ENCODE data around the gene SLC41A3.

Gene SLC41A3

DNA sequence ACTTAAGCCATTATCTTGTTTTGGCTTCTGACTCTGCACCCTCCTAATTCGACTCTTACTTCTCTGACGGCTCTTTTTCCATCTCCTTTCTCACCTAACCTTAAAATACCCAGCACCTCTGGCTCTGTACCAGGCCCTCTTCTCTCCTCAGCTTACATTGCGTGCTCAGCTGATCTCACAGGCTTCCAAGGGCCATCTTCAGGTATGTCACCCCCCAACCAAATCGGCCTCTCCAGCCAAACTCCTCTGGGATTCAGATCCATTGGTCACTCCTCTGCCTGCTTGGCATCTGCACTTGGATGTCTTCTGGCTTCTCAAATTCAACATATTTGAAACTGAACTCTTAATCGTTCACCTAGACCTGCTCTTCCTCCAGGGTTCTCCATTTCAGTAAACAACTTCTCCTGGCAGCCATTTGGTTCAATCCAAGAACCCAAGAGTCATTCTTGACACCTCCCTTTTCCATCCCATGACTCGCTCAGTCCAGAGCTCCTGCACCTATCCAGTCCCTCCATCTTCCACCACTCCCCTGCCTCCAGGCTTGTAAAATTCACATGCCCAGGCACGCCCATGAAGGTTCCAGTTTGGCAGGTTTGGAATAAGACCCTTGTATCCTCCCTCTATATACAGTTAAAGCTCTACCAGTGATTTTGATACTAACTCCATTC, 35.2 kb upstream of the SLC41A3 start:
- no peak for DNase-seq

DNA sequence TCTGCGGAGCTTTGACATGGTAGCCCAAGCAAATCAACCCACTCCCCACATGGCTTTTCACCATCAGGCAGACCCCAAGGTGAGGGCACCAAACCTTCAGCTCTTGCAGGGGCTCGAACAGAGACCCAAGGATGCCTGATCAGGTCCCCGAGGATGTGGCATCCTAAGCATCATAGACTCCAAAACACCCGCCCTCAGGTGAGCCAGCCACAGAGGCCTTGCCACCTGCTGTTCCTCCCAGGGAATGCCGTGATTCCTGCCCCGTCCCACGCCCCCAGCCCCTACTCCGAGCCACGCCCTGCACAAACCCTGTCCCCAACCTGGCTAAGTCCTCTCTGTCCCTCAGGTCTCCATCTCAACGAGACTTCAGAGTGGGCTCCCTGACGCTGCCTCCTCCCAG, 34.7 kb upstream of the SLC41A3 start:
- no peak for DNase-seq

DNA sequence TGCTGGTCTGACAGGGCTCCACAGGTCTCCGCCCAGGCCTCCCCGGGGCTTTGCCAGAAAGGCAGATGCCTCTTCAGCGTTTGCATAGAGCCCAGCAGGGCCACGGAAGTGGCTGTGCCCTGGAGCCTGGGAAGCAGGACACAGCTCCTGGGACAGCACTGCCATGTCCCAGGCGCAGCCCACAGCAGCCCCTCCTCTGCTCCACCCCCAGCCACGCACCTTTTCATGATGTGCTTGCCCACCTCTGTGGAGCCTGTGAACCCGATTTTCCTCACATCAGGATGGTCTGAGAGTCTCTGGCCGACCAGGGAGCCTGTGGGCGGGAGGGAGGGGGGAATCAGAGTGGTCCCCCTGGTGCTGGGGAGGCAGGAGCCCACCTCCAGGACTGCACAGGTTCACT, 33.9 kb upstream of the SLC41A3 start:
- no peak for DNase-seq

- no peak for DNase-seq
These were observed 33.3 kb upstream of the SLC41A3 start for GRCh38 chr3:126117212-126117611.

GRCh38 chr3:126116526-126116925, 32.6 kb upstream of the SLC41A3 start:
- no peak for DNase-seq

DNA sequence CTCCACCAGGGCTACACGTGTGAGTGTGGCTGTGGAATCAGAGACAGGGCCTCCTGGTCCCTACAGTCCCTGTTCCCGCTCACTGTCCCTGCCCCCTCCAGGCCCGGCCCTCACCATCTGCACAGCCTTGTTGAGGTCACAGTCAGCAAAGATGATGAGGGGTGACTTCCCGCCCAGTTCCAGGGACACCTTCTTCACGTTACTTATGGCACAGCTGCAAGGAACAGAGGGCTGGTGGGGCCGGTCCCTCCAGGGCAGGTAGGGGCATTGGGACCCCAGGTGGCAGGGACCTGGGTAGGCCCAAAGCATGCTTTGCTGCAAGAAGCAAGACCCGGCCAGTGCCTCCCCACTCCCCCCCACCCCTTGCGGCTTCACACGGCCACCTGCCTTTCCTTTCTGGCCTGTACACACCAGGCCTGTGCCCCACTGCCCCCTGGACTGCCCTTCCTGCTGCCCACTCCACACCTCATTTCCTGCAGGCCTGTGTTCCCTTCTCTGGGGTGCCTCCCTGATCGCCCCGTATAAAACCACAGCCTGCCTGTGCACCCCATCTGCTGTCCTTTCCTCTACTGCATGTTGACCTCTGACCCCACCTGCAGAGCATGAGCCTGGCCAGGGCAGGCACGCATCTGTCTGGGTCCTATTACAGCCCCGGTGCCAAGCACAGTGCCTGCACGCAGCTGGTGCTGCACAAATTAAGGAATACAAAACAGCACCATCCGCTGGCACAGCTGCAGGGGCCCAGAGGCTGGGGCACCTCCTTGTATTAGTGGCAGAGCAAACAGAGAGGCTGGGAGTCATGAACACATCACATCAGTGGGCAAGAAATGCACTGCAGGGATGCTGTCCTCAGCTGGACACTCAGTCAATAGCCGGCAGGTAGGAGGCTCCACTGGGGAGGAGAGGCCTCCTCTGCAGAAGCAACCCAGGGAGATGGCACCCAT, 30.8 kb upstream of the SLC41A3 start:
- DNase-seq, result no peak

DNA sequence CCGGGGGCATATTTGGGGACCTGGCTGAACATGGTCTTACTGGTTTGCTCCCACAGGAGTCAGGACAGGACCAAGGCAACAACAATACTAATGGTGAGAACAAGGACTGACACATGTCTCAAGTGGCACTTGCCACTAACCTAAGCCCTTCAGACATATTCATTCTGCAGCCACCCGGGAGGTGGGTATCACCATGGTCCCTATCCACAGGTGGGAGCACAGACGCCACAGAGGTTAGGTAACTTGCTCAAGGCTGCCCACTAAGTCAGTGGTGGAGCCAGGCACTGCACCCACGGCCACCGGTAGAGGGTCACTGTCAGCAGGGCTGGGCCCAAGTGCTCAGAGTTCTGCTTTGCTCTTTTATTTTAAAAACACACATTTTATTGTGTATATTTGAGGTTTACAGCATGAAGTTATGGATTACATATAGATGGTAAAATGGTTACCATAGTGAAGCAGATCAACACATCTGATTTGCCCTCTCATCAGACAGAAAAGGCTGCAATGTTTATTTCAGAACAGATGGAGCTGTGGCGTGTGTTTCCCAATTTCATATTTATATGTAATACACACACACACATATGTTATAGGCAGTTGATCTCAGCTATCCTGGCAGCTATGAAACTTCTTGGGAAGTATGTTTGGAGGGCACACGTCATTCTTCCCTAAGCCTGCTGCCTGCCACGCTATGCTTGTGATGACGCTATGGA, 30.0 kb upstream of the SLC41A3 start:
- peak; percentile 48 for DNase-seq

DNA sequence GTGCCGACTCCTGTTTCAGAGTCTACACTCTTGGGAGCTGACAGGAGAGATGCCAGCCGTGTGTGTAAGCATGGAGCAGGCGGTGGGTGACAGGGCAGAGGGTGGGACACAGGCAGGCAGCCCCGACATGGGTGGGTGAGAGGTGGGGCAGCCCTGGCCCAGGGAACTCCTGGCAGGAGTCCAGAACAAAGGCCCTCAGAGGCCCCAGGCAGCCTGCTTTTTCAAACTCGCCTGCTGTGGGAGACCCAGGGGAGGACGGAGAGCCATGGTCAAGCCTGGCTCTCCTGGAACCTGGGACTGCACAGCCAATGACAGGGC, 29.3 kb upstream of the SLC41A3 start:
- no peak for DNase-seq

- DNase-seq, result no peak
These were observed 28.8 kb upstream of the SLC41A3 start for GRCh38 chr3:126112531-126113237.

DNA sequence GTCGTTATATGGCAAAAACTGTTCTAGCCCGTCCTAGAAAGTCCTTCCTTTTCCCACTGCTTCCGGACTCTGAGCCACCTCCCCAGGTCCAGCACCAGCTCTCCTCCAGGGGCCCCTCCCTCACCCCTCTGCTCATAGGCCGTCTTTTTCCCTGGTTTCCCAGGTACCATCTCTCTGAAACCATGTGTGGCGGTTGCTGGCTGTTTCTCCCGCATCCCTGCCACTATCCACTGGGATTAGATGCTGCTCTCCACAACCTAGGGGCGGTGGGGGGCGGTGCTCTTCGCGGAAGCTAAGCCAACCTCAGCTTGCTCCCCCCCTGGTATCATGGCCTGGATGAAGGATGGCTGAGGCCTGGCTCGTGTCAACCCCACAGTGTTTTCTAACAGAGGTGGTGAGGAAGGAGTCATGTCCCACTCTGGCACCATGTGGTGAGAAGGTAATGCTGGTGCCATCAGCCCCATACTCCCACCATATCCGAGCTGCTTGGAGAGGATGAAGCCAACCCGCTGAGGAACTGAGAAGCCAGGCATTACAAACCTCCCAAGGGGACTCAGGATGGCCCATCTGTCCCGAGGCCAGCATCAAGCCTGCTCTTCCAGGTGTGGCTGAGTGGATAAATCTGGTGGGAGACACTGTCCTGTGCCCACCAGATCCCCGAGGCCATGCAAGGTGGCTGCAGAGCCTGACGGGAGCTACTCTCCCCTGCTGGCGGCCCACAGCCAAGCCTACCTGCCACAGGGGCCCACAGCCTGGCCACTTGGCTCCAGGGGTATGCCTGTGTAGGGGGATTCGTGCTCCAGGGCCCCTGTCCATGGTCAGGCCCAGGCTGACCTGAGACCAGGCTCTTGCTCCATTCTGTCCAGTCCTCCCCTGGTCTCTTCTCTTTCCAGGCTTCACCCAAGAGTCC, 27.9 kb upstream of the SLC41A3 start:
- no peak for DNase-seq

DNA sequence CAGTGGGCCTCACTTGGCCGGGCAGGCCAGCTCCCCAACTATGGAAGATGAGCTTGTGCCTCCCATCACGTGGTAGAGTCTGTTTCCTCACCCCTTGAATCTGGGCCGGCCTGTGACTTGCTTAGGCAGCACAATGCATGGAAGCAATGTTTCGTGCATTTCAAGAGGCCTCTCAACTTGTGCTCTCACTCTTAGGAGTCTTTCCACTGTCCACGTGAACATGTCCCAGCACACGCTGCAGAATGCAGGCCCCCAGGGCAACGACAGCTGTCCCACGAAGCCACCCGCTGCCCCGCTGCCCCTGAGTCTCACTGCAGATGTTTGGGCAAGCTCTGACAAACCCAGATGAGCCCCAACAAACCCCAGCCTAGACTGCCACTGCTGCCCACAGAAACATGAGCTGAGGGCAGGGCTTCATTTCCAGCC, 27.2 kb upstream of the SLC41A3 start:
- no peak for DNase-seq

DNA sequence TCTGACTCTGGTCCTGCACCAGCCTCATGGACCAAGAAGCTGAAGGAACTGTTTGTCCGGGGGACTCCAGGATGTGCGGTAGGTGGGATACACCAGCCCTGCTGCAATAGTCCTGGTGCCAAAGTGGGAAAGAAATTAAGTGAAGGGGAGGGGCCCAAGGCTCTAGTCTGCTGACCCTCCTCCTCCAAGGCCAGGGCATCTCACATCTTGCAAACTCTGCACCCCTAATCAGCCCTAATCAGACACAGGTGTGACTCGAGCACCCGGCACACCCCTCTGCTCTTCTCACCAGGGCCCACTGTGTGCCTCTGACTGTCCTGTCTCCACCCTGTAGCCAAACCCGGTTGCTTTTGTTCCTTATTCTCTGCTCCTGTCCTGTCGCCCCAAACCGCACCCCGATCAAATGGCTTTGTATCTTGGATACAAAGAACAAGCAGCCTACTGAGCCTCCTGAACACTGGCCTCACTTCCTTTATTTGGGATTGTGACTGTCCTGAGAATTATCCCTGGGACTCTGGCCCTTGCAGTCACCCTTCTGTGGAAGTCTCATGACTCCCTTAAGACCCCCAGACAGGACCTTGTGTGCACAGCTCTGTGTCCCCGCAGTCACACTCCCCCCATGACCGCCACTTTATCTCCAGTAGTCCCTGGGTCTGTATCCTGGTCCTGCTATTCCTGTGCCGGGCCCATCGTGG, 26.7 kb upstream of the SLC41A3 start:
- no peak for DNase-seq

GRCh38 chr3:126109880-126110235, 25.9 kb upstream of the SLC41A3 start:
- DNase-seq, result no peak

DNA sequence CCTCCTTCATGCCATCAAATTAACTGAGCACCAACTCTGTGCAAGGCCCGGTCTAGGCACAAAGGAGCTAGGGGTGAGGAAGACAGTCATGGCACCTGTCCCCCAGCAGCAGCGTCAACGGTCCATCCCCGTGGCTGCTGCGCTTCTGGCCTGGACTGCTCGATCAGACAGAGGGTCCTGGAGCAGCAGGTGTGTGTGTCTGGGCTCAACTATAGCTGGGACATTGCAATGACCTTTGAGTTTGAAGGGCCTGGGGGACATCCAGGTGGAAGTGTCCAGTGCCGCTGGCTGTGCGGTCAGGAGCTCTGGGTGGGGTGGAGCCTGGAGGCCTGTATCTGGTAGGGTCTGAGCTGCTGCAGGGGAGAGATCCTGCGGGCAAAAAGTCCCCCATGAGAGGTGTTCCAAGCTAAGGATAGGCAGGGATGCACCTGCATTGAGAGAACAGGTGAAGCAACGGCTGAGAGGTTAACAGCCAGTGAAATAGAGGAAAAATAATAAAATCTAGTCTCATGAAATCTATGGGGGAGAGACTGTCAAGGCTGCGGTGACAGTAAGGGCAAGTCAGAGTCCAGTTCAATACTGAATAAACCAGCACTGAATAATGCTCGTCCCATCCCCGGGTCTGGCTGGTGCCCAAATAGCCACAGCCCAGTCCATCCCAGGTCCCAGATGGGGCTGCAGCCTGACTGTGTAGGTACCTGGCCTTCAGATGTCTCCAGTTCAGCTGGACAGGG, 25.4 kb upstream of the SLC41A3 start:
- no peak for DNase-seq

GRCh38 chr3:126108676-126109050, 24.7 kb upstream of the SLC41A3 start:
- no peak for DNase-seq

GRCh38 chr3:126107957-126108675, 24.2 kb upstream of the SLC41A3 start:
- DNase-seq, result no peak

- no peak for DNase-seq
These were observed 23.4 kb upstream of the SLC41A3 start for GRCh38 chr3:126107203-126107939.

GRCh38 chr3:126106336-126107202, 22.6 kb upstream of the SLC41A3 start:
- no peak for DNase-seq
